Stimulated activated CD4-positive, alpha-beta T cell treated with anti-CD3 and anti-CD28 coated beads, Interleukin-4, amount 100 ng/mL, for 4 hours (primary cell): ENCODE measurements around the gene AGRN.
"Not testable (repeated sequence)": the region's sequence is repeated elsewhere in the genome, so short reads cannot be mapped to it uniquely, and the experiment has no call there.

Experiments used
- DNase-seq, 2 experiments: peaks; one replicate each; pipeline ENCODE4 v3.0.0-alpha.2; 2020

Gene AGRN

DNA sequence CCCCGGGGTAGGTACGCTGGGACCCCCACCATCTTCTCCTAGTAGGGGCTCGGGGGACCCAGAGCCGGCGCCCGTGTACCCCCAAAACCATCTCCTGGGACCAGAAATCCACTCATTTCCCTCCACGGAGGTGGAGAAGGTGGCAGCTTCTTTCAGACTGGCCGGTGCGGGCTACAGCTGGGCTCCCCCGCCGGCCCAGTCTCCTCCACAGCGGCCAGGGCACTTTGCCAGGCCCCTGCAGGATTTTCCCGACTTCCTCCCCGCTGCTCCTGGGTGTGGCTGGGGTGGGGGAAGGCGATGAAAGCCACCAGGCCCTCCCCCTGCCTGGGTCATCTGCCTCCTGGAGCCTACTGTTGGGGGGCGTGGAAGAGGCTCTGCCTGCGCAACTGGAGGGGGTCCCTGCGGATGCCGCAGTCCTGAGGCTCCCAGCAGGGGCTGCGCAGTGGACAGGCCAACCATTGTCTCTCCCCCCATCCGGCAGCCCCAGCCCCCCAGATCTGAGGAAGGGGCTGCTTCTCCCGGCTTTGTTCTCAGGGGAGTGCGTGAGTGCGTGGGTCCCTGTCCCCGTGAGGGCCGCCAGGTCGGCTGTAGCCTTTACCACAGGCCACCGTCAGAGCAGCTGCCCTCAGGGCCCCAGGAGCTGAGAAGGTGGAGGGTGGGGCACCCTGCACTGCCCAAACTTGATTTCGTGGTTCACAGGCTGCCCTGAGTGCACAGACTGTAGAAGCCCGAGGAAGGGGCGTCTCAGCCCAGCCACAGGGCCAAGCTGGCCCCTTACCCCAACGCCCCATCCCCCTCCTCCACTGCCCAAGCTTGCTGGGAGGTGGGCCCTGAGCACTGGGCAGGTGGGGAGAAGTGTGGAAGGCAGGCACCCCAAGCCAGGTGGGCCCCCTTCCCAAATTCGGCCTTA lies 1.3 kb downstream of the AGRN start:
- DNase-seq = no peak

DNA sequence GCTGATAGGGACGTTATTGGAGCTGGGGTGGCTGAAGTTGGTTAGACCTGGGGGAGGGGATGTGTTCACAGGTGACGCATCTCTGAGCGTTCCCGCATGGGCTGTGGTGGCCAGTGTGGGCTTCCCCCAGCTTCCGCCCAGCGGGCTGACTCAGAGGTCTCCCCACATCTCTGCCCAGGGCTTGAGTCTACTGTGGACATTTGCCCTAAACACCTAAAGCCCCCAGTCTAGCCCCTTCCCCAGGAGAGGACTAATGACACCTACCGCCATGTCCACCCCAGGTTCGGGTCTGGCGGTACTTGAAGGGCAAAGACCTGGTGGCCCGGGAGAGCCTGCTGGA lies 2.0 kb downstream of the AGRN start:
- DNase-seq = no peak

DNA sequence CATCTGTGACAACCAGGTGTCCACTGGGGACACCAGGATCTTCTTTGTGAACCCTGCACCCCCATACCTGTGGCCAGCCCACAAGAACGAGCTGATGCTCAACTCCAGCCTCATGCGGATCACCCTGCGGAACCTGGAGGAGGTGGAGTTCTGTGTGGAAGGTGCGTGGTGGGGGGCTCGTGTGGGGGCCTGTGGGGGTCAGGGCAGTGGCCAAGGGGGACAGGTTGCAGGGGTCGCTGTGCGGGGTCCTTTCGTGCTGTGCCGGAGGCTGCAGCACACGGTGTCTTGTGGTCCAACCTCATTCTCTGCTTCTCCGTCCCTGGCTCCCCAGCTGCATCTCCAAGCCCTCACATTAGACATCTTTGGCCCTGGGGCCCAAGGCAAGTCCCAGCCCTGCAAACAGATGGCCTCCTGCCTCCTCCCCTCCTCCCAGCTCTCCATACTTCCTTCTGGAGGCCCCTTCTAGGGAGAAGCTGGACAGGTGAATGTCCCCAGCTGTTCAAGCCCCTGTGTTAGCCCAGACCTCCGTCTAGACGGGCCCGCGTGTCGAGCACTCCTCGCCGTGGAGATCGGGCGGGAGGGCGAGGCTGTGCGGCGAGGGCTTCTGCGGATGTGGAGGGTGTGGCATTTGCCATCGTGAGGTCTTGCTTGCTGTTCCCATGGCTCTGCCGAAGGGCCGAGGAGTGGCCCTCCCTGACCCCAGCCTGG lies 2.5 kb downstream of the AGRN start:
- no peak for DNase-seq

DNA sequence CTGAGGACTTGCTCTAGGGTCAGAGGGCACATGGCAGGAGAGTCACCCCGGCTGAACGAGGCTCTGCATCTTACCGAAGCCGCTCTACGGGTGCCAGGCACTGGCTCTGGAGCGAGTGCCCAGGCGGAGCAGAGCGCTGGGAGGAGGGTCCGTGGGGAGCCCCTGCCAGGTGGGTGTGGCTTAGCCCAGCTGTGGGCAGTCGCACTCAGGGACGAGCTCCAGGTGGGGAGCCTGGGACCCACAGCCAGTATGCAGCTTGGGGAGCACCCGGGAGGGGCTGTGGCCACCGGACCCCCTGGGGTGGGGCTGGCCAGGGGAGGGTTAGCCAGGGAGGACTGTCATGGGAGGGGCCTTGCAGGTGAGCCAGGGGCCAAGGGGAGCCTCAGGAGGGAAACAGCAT lies 3.8 kb downstream of the AGRN start:
- DNase-seq = no peak

DNA sequence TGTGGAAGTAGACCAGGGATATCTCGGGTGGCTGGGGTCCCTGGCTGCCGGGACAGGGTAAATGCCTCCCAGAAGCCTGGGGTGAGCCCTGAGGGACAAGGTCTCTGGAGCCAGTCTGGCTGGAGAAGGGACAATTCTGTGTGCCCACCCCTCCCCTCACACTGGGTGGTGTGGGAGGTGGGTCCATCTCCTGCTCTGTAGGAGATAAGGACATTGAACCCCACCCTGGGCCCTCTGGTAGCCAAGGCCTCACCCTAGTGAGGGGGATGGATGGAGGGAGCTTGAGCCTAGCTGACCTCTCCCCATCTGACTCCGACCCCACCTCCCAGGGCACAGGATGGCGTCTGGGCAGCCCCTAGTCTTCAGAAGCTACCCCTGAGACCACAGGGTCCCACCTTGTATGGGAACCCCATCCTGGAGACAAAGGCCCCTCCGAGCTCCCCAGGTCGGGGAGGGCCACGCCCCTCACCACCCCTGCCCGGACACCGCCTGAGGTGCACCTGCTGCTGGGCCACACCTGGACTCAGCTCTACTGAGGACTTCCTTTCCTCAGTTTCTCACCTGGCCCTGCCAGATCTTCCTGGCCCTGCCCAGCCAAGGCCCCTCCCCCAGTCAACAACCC lies 4.3 kb downstream of the AGRN start:
- DNase-seq = no peak

DNA sequence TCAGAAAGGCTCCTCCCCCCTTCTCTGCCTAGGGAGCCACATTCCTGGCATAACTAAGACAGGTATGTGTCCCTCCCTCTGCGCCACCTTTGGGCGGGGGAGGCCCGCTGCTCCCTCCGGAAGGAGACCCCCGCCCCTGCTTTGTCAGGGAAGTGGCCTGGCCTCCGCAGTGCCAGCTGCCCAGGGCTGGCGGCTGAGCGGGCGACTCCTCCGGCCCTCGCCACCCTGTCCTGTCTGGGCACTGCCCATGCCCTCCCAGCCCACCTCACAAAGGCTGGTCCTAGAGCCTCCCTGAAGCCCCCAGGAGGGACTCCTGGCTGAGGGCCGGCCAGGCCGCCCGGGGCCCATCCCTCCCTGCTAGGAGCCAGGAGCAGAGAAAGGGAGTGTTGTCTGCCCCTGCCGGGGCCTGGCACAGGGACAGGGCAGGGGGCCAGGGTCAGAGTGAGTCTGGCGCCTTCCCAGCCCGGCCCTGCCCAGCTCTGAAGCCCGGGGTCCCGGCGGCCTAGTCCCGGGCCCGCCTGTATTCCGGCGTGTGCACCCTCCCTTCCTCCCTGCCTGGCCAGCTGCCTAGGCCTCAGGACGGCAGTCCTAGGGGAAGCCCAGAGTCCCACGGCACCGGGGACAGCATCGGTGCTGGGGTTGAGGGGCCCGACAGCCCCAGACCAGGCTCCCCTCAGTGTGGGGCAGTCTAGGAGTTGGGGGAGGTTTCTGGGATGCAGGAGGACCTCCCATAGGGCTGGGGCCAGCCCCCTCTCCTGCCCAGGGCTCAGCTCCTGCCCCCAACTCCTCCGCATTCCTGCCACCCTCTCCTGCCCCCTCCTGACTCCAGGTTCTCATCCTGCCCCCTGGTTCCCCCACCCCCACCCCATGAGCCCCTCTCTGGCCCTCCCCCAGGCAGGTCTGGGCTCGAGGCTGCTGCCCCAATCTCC lies 5.1 kb downstream of the AGRN start:
- no peak for DNase-seq

DNA sequence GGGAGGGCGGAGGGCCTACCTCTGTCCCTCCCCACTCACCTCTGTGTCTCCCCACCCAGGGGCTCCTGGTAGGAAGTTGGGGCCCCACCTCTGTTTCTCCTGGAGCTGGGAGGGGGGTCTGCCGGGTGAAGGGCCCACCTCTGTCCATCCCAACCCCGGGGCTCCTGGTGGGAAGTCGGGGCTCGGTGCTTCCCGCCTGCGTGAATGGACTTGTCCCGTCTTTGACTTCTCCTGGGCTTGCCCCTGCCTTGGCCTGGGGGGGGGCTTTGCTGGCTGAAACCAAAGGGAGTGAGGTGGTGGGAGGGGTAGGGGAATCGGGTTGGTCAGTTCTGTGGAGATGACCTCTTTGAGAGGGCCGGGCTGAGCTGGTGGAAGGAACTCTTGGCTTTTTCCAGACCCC lies 5.8 kb downstream of the AGRN start:
- no peak for DNase-seq

DNA sequence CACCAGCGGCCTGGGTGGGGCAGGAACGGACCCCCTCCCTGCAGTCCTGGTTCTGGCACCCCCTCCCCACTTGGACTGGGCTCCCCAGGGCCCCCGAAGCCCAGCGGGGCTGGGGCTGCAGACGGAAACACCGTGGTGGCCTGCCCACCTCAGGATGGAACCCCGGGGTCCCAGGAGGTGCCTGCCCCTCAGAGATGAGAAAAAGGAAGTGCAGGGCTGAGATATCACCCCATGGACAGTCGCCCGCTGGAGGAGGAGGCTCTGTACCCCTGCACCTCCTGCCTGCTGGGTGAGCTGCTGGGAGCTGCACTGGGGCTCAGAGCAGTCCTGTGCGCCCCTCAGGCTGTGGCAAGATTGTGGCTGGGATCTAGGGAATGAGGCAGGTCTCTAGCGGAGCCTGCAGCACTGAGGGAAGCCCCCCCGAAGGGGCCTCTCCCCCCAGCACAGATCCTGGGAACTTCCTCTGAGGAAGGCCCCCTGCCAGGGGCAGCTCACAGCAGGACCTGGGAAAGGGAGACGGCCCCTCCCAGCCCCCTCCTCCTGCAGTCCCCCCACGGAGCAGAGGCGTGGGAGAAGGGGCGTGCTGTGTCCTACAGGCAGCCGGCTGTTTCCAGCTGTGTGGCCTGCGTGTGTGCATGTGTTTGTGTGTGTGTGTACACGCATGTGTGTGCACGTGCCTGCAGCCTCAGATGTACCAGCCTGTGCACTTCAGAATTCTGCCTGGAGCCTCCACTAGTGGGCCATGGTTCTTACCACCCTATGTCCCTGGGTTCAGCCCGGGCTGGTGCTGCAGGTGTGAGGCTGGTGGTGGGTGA lies 6.9 kb downstream of the AGRN start:
- DNase-seq = no peak

DNA sequence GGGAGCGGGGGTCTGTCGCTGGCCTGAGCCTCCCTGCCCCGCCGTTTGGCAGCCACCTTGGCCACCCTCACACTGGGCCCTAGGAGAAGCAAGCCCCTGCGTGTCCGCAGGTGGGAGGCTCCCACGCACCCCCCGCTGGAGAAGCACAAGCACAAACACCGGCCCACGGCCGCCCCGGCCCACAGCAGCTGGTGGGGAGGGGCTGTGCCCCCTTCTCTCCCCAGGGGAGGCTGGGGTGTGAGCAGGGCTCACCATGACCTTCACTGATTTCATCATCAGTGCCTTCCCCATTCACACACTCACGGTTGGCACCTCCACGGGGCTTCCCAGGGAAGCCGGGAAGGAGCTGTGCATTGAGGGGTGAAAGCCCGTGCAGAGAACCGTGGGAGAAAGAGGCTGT lies 7.9 kb downstream of the AGRN start:
- DNase-seq = no peak

DNA sequence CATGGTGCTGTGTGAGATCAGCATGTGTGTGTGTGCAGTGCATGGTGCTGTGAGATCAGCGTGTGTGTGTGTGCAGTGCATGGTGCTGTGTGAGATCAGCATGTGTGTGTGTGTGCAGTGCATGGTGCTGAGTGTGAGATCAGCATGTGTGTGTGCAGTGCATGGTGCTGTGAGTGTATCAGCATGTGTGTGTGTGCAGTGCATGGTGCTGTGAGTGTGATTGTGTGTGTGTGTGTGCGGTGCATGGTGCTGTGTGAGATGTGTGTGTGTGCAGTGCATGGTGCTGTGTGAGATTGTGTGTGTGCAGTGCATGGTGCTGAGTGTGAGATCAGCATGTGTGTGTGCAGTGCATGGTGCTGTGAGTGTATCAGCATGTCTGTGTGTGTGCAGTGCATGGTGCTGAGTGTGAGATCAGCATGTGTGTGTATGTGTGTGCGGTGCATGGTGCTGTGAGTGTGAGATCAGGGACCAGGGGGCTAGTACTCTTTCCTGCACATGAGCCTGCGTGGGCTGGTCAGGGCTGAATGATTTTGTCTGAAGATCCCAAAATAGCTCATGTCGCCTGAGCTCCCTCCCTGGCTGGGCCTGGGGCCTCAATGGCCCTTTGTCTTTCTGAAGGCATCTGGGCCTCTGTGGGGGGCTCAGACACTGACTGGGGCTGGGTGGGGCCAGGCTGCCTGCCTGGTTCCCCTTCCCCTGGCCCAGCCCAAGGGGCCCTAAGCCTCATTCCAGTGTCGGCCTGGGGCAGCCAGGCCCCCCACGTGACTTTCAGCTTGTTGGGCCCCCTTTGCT lies 11.1 kb downstream of the AGRN start:
- not testable (repeated sequence) for DNase-seq

DNA sequence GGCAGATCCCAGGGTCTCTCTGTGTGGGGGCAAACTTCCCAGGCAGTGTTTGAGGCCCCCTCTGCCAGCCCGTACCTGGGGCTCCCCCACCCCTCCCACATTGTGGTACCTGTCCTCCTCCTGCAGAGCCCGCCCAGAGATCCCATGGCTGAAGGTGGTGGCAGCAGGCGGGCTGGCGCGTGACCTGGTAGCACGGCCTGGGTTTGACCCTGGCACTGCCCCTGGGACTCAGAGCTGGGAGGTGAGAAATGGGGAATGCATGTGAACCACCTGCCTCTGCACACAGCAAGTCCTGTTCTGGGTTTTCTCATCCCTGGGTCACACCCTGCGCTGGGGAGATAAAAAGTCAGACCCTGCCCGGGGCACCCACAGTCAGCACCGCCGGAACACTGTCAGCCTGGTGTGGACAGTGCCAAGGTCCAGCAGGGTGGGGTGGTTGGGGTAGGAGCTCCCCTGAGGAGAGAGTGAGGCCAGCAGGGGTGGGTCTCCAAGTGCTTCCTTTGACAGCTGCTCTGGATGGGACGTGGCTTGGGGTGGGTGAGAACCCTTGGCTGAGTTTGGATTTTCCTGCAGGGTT lies 11.8 kb downstream of the AGRN start:
- DNase-seq = no peak

DNA sequence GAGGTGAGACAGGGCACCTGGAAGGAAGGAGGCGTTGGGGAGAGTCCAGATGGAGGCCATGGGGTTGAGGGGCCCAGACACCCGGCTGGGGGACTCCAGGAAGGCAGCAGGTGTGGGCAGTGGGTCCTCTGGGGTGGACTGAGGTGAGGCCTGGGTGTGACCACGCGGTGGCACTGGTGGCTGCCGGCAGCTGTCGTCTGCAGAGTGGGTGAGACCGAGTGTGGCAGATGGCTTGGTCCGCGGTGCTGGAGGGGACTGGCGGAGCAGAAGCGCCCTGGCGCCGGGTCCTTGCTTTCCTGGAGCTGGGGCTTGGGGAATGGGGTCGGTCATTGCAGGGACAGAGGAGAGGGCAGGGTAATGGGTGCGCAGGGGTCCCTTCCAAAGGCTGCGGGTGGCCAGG lies 12.5 kb downstream of the AGRN start:
- DNase-seq = no peak

DNA sequence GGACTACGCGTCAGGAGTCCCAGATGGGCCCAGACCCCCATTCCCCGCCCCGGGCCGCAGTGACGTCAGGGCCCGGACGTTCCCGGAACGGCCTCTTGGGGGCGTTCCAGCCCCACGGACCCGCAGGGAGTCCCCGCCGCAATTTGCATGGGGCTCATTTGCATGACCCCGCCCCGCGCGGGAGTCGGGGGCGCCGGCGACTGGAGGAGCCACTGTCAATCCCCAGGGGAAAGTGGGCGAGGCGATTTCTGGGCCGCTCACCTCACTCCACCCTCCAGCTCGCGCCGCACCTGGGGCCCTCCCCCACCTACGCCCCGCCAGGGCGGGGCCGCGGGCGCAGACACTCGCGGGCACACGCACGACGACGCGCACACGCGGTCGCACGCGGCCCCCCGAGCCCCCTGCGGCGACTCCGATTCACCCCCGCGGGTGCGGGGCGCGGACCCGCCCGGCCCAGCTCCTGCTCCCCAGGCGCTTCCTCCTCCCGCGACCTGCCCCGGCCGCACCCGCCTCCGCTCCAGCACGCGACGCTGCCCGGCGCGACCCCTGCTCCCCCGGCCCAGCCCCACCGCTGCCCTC lies 13.2 kb downstream of the AGRN start:
- peak; percentile 87 to 96 for DNase-seq

DNA sequence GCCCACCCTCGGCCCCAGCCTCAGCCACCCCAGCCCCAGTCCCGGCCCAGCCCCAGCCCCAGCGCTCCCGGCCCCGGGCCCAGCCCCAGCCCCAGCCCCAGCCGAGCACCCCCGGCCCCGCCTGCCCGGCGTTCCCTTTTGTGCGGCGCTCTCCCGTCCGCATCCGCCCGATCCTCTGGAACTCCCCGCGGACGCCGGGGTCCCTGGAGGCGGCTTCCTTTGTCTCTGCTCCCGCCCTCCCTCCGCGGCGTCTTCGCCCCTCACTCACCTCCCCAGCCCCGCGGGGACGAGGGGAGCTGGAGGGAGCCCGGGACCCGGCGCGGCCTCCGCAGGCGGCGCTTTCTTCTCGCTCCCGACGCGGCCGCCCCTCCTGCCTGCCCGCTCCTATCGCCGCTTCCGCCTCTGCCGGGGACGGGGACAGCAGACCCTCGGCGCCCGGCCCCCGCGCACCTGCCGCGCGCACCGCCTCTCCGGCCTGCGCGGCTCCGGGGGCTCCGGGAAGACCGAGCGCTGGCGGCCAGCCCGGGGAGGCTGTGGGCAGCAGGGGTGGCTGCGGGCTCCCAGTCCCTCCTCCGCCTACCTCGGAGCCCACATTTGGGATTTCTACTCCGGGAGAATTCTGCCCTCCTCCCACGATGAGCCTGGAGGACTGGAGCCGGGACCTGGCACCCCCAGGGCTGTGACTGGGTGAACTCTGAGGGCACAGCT lies 14.0 kb downstream of the AGRN start:
- DNase-seq = peak in 1 of 2 experiments; percentile 26

DNA sequence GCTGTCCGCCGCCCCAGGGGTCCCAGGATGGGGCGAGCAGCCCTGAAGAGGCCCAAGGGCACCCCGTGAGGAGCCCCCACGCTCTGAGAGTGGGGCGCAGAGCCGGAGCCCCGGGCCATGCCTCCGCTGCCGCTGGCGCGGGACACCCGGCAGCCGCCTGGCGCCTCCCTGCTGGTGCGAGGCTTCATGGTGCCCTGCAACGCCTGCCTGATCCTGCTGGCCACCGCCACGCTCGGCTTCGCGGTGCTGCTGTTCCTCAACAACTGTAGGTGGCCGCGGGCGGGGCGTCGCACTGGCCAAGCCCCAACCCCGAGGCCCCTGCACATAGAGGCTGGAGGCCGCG lies 14.5 kb downstream of the AGRN start:
- no peak for DNase-seq

DNA sequence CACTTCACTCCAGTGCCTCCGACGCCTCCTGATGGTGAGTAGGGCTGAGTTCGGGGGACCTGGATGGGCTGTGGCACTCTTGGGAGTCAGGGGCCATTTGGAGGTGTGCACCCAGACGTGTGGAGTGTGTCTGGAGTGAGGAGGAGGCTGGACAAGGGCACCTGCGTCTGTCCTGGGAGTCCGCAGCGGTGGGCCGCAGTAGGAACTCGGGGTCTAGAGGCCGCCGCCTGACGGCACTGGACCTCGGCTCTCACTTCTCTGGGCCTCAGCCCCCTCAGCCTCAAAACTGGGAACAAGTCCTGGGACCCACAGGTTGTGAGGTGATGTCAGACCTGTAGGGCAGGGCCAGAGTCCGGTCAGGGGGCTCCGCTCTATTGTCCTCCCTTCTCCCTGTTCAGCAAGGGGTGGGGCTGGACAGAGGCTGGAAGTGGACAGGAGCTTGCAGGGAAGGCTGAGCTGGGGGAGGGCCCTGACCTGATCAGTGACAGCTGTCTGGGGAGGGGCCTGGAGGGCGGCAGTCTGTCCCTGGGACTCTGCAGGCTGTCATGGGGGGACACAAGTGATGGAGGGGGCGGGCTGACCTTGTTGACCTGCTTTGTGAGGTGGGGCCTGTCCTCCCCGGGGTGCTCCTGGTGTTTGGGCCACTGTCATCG lies 15.5 kb downstream of the AGRN start:
- DNase-seq = no peak

DNA sequence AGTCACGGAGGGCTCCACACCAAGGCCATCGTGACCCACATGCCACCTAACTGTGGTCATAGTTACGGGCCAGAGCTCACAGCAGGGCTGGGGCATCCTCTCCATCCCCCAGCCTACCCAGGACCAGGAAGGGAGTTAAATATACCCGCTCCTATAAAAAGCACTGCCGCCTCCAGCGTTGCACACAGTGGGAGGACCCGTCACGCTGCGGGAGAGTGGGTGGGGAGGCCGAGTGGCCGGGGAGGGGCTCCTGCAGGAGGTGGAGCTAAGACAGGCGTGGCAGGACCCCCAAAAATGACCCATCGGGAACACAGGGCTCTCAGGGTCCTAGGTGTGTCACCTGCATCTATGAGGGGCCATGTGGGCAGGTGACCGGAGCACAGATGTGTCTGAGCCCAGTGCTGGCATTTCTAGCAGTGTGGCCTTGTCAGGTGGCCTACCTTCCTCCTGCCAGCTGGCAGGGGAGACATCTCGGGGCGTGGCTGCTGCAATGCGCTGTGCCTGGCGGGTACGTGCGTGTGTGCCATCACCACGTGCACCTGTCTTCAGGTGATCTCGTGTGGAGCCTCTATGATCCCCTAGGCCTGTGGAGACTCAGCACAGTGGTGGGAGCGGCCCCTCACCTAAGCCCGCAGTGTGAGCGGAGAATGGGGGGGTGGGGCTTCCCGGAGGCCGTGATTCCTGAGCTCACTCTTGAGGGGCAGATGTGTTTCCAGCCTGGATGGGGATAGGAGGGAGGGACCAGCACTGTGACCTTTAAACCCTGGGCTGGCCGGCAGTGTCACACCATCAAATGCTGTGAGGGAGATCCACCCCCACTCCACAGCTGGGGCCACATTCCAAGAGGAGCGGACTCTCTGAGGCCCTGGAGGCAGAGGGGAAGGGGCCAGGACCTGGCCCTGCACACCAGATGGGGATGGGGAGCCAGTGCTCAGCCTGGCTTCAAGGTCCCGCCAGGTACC lies 17.7 kb downstream of the AGRN start:
- no peak for DNase-seq

DNA sequence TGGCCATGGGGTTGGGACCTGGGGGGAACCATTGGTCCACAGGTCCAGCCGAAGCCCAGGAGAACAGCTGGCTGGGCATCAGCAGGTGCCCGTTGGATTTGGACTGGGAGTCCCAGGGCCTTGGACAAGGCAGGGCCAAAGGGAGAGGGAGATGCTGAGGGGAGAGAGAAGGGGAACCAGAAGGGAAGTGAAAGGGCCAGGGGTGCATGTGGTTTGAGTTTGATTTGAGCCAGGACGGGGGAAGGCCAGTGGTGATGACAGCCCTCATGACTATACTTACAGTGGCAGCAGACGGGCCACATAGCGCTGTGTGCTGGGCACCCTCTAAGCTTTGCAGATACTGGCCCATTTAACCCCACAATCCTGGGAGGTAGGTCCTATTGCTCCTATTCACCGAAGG lies 18.8 kb downstream of the AGRN start:
- no peak for DNase-seq
